AG09319 (cell line): ENCODE measurements around the gene CYP2E1.
"Not testable (repeated sequence)": the region's sequence is repeated elsewhere in the genome, so short reads cannot be mapped to it uniquely, and the experiment has no call there.

Experiments used
- DNase-seq: peaks from one replicate; pipeline ENCODE4 v3.0.0-alpha.2; 2010; ENCODE audit warnings: low read depth; ENCODE audit errors: extremely low read depth
- TF ChIP-seq, protein P1 (sequence below): IDR thresholded peaks from 2 replicates; pipeline ENCODE4 v1.5.1; 2011; ENCODE audit warnings: low read depth, mild to moderate bottlenecking, inconsistent platforms, low read length, moderate library complexity

CYP2E1 gene

DNA sequence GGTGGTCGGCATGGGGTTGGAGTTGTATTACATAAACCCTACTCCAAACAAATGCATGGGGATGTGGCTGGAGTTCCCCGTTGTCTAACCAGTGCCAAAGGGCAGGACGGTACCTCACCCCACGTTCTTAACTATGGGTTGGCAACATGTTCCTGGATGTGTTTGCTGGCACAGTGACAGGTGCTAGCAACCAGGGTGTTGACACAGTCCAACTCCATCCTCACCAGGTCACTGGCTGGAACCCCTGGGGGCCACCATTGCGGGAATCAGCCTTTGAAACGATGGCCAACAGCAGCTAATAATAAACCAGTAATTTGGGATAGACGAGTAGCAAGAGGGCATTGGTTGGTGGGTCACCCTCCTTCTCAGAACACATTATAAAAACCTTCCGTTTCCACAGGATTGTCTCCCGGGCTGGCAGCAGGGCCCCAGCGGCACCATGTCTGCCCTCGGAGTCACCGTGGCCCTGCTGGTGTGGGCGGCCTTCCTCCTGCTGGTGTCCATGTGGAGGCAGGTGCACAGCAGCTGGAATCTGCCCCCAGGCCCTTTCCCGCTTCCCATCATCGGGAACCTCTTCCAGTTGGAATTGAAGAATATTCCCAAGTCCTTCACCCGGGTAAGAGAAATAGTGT, at the start of gene CYP2E1:
Gene CYP2E1, plus strand, starts transcription at position 407 of the 632 bp plus-strand sequence. Its CDS starts 33 bp downstream, at position 440.
- TF ChIP-seq, protein P1, sequence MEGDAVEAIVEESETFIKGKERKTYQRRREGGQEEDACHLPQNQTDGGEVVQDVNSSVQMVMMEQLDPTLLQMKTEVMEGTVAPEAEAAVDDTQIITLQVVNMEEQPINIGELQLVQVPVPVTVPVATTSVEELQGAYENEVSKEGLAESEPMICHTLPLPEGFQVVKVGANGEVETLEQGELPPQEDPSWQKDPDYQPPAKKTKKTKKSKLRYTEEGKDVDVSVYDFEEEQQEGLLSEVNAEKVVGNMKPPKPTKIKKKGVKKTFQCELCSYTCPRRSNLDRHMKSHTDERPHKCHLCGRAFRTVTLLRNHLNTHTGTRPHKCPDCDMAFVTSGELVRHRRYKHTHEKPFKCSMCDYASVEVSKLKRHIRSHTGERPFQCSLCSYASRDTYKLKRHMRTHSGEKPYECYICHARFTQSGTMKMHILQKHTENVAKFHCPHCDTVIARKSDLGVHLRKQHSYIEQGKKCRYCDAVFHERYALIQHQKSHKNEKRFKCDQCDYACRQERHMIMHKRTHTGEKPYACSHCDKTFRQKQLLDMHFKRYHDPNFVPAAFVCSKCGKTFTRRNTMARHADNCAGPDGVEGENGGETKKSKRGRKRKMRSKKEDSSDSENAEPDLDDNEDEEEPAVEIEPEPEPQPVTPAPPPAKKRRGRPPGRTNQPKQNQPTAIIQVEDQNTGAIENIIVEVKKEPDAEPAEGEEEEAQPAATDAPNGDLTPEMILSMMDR: no peak
- no peak for DNase-seq

DNA sequence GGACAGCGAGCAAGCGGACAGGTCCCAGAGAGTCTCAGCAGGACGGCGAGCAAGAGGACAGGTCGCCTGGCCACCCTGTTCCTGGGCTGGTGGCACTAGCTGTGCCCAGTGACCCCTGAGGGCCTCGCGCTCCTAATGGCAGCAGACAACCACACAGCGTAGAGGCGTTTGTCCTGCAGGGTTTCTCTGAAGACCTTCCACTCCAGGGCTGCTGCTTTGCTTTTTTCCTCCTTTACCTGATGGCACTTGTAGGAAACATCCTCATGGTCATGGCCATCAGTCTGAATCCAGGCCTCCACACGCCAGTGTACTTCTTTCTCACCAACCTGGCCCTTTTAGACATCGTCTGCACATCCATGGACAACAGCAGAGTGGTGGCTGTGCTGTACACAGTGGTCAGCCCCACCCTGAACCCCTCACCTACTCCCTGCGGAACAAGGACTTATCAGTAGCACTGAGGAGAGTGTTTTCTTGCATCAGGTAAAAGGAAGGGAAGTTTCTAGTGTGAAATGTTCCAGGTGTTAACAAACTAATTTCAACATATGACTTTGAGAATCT, 46.0 kb upstream of the CYP2E1 start:
- TF ChIP-seq, protein P1: no peak
- DNase-seq: no peak

DNA sequence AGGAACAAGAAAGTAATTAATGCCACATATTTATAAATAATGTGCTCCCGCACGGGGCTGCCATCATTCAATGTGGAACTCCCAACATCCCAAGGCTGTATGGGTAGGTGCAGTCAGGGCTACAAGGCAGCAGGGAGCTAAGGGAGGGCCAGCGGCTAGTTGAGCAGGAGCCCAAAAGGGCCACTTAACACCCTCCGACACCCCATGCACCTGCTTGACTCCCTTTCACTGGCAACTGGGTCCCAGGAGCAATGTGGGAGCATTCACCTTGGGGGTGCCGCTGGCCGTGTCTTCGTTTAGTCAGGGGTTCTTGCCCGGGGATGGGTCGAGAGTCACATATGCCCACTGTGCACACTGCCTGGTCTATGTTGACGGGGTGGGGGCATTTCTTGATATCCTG, 45.5 kb upstream of the CYP2E1 start:
- no peak for DNase-seq
- TF ChIP-seq, protein P1: no peak

DNA sequence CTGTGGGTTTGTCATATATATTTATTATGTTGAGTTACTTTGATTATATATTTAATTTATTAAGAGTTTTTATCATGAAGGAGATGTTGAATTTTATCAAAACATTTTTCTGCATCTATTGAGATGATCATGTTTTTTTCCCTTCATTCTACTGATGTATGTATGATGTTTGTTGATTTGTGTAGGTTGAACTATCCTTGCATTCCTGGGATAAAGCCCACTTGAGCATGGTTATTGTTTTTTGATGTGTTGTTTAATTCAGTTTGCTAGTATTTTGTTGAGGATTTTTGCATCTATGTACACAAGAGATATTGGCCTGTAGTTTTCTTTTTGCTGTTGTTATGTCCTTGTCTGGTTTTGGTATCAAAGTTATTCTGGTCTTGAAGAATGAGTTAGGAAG, 42.3 kb upstream of the CYP2E1 start:
- TF ChIP-seq, protein P1: no peak
- DNase-seq: no peak

DNA sequence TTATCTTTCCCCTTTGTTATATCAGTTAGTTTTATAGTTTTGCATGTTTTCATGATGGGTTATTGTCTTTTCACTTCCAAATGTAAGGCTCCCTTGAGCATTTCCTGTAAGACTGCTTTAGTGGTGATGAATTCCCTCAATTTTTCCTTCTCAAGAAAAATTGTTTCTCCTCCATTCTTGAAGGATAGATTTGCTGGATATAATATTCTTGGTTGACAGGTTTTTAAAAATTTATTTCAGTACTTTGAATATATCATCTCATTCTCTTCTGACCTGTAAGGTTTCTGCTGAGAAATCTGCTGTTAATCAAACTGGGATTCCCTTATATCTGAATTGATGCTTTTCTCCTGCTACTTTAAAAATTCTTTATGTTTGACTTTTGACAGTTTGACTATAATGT, 40.1 kb upstream of the CYP2E1 start:
- DNase-seq: no peak
- TF ChIP-seq, protein P1: no peak

DNA sequence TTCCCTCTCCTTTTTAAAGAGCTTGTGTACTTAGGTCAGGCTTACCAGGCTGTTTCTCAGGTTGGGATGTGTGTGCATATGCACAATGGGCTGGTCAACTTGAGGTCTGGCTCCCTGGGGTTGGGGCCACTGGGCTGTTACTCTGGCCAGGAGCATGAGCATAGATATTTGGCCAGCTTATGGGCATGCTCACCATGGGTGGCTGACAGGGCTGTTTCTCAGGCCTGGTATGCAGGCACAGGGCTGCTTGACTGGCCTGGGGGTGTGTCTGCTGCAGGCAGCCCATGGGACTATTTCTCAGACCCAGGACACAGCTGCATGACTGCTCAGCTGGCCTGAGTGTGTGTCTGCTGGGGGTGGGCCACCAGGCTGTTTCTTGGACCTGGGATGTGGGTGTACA, 38.8 kb upstream of the CYP2E1 start:
- no peak for DNase-seq
- TF ChIP-seq, protein P1: no peak

DNA sequence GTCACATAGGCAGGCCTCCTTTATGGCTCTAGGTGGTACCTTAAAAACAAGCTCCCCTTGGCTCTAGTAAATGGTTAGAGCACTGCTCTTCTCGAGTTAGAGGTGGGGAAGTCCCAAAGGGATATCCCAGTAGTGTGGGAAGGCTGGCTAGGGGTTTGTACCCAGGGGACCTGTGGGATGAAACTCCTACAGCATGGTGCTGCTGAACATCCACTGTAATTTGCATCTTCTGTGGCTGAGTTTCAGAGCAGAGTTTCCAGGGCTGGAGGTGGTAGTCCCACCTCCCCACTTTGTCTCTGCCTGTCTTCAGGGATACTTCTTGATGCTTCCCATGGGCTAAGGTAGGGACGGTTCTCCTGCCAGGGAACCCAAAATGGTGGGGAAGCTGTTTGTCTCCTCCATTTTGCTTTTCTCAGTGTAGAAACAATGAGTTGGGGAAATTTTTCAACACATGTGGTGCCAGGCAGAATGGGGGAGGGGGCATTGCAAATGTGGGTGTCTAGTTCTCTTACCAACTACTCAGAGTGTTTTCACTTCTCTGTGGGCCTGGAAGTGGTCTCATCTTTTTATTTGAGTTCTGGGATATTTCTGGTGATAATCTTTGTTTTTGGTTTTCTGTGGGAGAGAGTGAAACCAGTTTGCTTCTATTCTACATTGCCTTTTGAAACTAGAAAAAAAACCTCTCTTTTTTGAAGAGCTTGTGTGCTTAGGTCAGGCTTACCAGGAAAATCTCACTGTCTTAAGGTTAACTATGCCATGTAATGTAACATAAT, 37.2 kb upstream of the CYP2E1 start:
- TF ChIP-seq, protein P1: no peak
- DNase-seq: no peak

DNA sequence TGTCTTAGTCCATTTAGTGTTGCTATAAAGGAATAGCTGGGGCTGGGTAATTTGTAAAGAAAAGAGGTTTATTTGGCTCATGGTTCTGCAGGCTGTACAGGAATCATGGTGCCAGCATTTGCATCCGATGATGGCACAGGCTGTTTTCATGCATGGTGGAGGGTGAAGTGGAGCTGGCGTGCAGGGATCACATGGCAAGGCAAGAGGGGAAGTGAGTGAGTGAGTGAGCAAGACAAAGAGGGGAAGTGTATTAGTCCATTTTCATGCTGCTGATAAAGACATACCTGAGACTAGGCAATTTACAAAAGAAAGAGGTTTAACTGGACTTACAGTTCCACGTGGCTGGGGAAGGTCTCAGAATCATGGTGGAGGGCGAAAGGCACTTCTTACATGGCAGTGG, 33.6 kb upstream of the CYP2E1 start:
- not testable (repeated sequence) for DNase-seq
